ENCODE results near the gene GRID1. TPM values are rescaled to one million over a fixed set of nuclear protein-coding genes. Genes with fewer than 3 reads are reported as not detected.

GRID1 gene
- polyA plus RNA-seq, 1 of the 3 experiments (the other 2 are of a cell fraction) = 0.13 TPM

GRCh38 chr10:86265236-86265894 is 101.2 kb downstream of the GRID1 start:
- DNase-seq = peak; percentile 85
- WGBS (ENCODE audit: low lambda C conversion rate) = 34% methylated on average over 8 of the region's 8 CpGs

GRCh38 chr10:86264481-86265231 is 101.9 kb downstream of the GRID1 start:
- Histone ChIP-seq H3K4me3 (ENCODE audit: low read depth in 2 of 2, low read length in 1 of 2) (no peak overlapping the region), H3K4me2 (no peak overlapping the region), H3K79me2 (ENCODE audit: insufficient read depth) (no peaks in the 10 kb centered on the region), H2AFZ (ENCODE audit: low read depth) (no peak overlapping the region), H3F3A (replicated peaks; ENCODE audit: insufficient read depth) (no peaks in the 10 kb centered on the region), H3K36me3 (replicated peaks in 1 of 2; ENCODE audit: control insufficient read depth in 1 of 2, insufficient read depth in 2 of 2, low read length in 1 of 2) (no peaks in the 10 kb centered on the region), H3K9me2 (no peaks in the 10 kb centered on the region), H3K27ac (ENCODE audit: low read depth in 2 of 2, low read length in 1 of 2) (peak overlapping the region in 1 of 2 experiments; percentile 7; a peak in 2 of 4 replicates), H3K9ac (no peak overlapping the region), H3K4me1 (ENCODE audit: control insufficient read depth in 1 of 2, insufficient read depth in 2 of 2, low read depth in 1 of 2, low read length in 1 of 2) (peaks cover 0 to 45% of the 10 kb centered on the region in 2 experiments; a peak in 1 of 4 replicates), H3K27me3 (ENCODE audit: insufficient read depth) (no peaks in the 10 kb centered on the region), H3K9me3 (no peaks in the 10 kb centered on the region), H4K20me1 (ENCODE audit: insufficient read depth) (no peaks in the 10 kb centered on the region)
- ChIA-PET POLR2A (interaction anchor here (1.5 kb wide), 1 partner anchor 82 kb away, joined by 4 read pairs; no protein-coding TSS in a partner anchor), CTCF (interaction anchor here (1.1 to 2.4 kb wide), 7 partner anchors 9 to 478 kb away, joined by 3 to 10 read pairs (median 4); no protein-coding TSS in a partner anchor)
- no peak for TF ChIP-seq GABPA (IDR thresholded peaks at IDR 0.05; ENCODE audit: low read depth)
- TF ChIP-seq RFX5 (IDR thresholded peaks at IDR 0.05; ENCODE audit: low read length) = no peak
- TF ChIP-seq RAD21 (IDR thresholded peaks at IDR 0.05; ENCODE audit: low read length) = no peak
- no peak for TF ChIP-seq MAX (IDR thresholded peaks at IDR 0.05; ENCODE audit: low read depth)
- no peak for TF ChIP-seq SMC3 (IDR thresholded peaks at IDR 0.05; ENCODE audit: low read depth, low read length)
- 42% methylated on average over 14 of the region's 14 CpGs for WGBS (ENCODE audit: low lambda C conversion rate)
- peak; percentile 33 for DNase-seq

More at GRCh38 chr10:86265236-86265894, 101.2 kb downstream of the GRID1 start:
- Histone ChIP-seq H3K4me3 (ENCODE audit: low read depth in 2 of 2, low read length in 1 of 2) (no peak overlapping the region), H3K79me2 (ENCODE audit: insufficient read depth) (no peaks in the 10 kb centered on the region), H4K20me1 (ENCODE audit: insufficient read depth) (no peaks in the 10 kb centered on the region), H3K9ac (no peak overlapping the region), H3K27me3 (ENCODE audit: insufficient read depth) (no peaks in the 10 kb centered on the region), H3K4me1 (ENCODE audit: control insufficient read depth in 1 of 2, insufficient read depth in 2 of 2, low read depth in 1 of 2, low read length in 1 of 2) (peaks cover 0 to 40% of the 10 kb centered on the region in 2 experiments; a peak in 1 of 4 replicates), H2AFZ (ENCODE audit: low read depth) (no peak overlapping the region), H3K27ac (ENCODE audit: low read depth in 2 of 2, low read length in 1 of 2) (peak overlapping the region in 1 of 2 experiments; percentile 76; a peak in 2 of 4 replicates), H3K9me3 (no peaks in the 10 kb centered on the region), H3F3A (replicated peaks; ENCODE audit: insufficient read depth) (no peaks in the 10 kb centered on the region), H3K9me2 (no peaks in the 10 kb centered on the region), H3K36me3 (replicated peaks in 1 of 2; ENCODE audit: control insufficient read depth in 1 of 2, insufficient read depth in 2 of 2, low read length in 1 of 2) (no peaks in the 10 kb centered on the region), H3K4me2 (no peak overlapping the region)
- POLR2A ChIA-PET = interaction anchor here (1.2 to 1.5 kb wide), 2 partner anchors 12 to 81 kb away, joined by 3 to 4 read pairs; no protein-coding TSS in a partner anchor
- CTCF ChIA-PET = interaction anchor here (0.7 to 2.4 kb wide), 7 partner anchors 10 to 479 kb away, joined by 3 to 10 read pairs (median 3); no protein-coding TSS in a partner anchor
- TF ChIP-seq FOSL2 (IDR thresholded peaks at IDR 0.05; ENCODE audit: borderline replicate concordance, low read depth) = no peak
- TF ChIP-seq ELF1 (IDR thresholded peaks at IDR 0.05) = no peak
- TF ChIP-seq MXI1 (IDR thresholded peaks at IDR 0.05; ENCODE audit: low read depth, low read length) = peak; percentile 79
- TF ChIP-seq YY1 (IDR thresholded peaks at IDR 0.05; ENCODE audit: low read depth) = no peak
- peak in 1 of 2 experiments; percentile 96; a peak in 2 of 4 replicates for TF ChIP-seq EP300 (IDR thresholded peaks at IDR 0.05; ENCODE audit: borderline replicate concordance in 1 of 2, low read depth in 1 of 2, low read length in 1 of 2)
- TF ChIP-seq GATA2 (CRISPR knock-in tag; IDR thresholded peaks at IDR 0.05) = peak; percentile 86
- TF ChIP-seq RCOR1 (IDR thresholded peaks at IDR 0.05; ENCODE audit: low read length) = peak; percentile 77; the same call in 1 of the 2 replicates
- peak; percentile 52 for TF ChIP-seq CHD2 (IDR thresholded peaks at IDR 0.05; ENCODE audit: low read length, partially characterized antibody)
- TF ChIP-seq TCF12 (IDR thresholded peaks at IDR 0.05) = 0 out of 2 replicates have a peak, but pooled peaks have one; percentile 4
- peak; percentile 84 for TF ChIP-seq FOXJ3 (CRISPR knock-in tag; IDR thresholded peaks at IDR 0.05)
- peak; percentile 86 for TF ChIP-seq RFX5 (IDR thresholded peaks at IDR 0.05; ENCODE audit: low read length)
